ENCODE measurements around the gene SYNDIG1L.

SYNDIG1L gene

GRCh38 chr14:74358176-74358829, 67.7 kb downstream of the SYNDIG1L start:
- DNase-seq, result no peak

DNA sequence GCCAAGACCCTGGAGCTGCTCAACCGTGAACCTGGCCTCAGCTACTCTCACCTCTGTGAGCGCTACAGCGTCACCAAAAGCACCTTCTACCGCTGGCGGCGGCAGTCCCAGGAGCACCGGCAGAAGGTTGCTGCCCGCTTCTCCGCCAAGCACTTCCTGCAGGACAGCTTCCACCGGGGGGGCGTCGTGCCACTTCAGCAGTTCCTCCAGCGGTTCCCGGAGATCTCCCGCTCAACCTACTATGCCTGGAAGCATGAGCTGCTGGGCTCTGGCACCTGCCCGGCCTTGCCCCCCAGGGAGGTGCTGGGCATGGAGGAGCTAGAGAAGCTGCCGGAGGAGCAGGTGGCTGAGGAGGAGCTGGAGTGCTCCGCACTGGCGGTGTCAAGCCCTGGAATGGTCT, 68.4 kb downstream of the SYNDIG1L start:
- DNase-seq, result no peak

DNA sequence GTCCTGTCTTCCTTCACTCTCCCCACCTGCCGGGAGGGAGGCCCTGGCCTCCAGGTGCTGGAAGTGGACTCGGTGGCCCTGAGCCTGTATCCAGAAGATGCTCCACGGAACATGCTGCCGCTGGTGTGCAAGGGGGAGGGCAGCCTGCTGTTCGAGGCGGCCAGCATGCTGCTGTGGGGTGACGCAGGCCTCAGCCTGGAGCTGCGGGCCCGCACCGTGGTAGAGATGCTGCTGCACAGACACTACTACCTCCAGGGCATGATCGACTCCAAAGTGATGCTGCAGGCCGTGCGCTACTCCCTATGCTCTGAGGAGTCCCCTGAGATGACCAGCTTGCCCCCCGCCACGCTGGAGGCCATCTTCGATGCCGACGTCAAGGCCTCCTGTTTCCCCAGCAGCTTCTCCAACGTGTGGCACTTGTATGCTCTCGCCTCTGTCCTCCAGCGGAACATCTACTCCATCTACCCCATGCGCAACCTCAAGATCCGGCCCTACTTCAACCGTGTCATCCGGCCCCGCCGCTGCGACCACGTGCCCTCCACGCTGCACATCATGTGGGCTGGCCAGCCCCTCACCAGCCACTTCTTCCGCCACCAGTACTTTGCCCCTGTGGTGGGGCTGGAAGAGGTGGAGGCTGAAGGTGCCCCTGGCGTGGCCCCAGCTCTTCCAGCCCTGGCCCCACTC, 69.0 kb downstream of the SYNDIG1L start:
- no peak for DNase-seq

Data from activated gamma-delta T cell (primary cell).